Right lobe of liver (tissue), 6 donors: Measurements from ENCODE around the gene PPIL1. TPM values are rescaled to one million over a fixed set of nuclear protein-coding genes. Genes with fewer than 3 reads are reported as not detected.

Experiments used
- ATAC-seq, 4 donors: fragments of 200-7000 bp; cut with Tn5 transposase; one replicate each; pipeline ENCODE4 v1.9.1; 2020; ENCODE audit warnings: mild to moderate bottlenecking in 4 of 4, moderate library complexity in 4 of 4
- DNase-seq, 3 donors: peaks; one replicate each; pipeline ENCODE4 v3.0.0-alpha.2; 2020
- H3K27ac ChIP-seq, 3 donors: fragments of 200-600 bp; one replicate each; pipeline ENCODE4 v1.8.0; 2022
- H3K27me3 ChIP-seq, 2 donors: fragments of 200-600 bp; one replicate each; pipeline ENCODE4 v1.8.0; 2022
- H3K36me3 ChIP-seq, 4 donors: fragments of 200-600 bp; sonication (generic) in 1 of 4; one replicate each; pipeline versions ENCODE4 v1.5.1 to v1.8.0; 2017 to 2022; ENCODE audit warnings: control low read depth in 1 of 4
- H3K4me1 ChIP-seq, 4 donors: fragments of 200-600 bp; sonication (generic) in 1 of 4; one replicate each; pipeline versions ENCODE4 v1.5.1 to v1.8.0; 2017 to 2022; ENCODE audit warnings: control low read depth in 1 of 4
- H3K4me3 ChIP-seq, 3 donors: fragments of 200-600 bp; one replicate each; pipeline ENCODE4 v1.8.0; 2022
- H3K9me3 ChIP-seq, 4 donors: fragments of 200-600 bp; sonication (generic) in 1 of 4; one replicate each; pipeline versions ENCODE4 v1.5.1 to v1.8.0; 2017 to 2022; ENCODE audit warnings: control low read depth in 1 of 4
- POLR2A ChIP-seq: fragments of 450-650 bp; IDR thresholded peaks from one replicate; pipeline ENCODE4 v1.6.1; 2017; ENCODE audit warnings: antibody characterized with exemption, mild to moderate bottlenecking
- WGBS: methylation state at CpG from one replicate; pipeline ENCODE4 v1.1.6; 2018; ENCODE audit warnings: low coverage, low lambda C conversion rate; ENCODE audit not compliant: insufficient coverage; ENCODE audit errors: missing lambda C conversion rate; 5-methylcytosine and 5-hydroxymethylcytosine counted together
- intact Hi-C, 2 donors: fragments of 100-400 bp; cut with DNase I; formaldehyde crosslinking; loops; one replicate each; pipeline versions ENCODE4 v1.11.2 to v1.14.1; 2022
- total RNA-seq, 6 experiments: library from RNA; depleted of rRNA in 2 of 6; stranded (reverse); fragments of >200 nt in 2 of 6; fragmentation: NEBNext Ultra II Directional in 3 of 6; extraction: Animal tissue kit (Norgen Biotek cat#: 25700) in 3 of 6; gene quantifications; one replicate each; pipeline versions ENCODE4 v1.1.0 to v1.2.4, GENCODE V29; 2016 to 2023
- TF ChIP-seq, protein P1 (sequence below), 4 donors: fragments of 200-600 bp in 3 of 4; fragments of 450-650 bp in 1 of 4; IDR thresholded peaks; one replicate each; pipeline versions ENCODE4 v1.5.1 to v1.8.0; 2016 to 2022; ENCODE audit warnings: antibody characterized with exemption in 4 of 4, mild to moderate bottlenecking in 2 of 4
- donor health status: DM: no; HTN: yes; CAD: no.
- donor health status: DM: no; HTN: no; CAD: no.
- donor health status: DM: no; HTN: no; CAD: no.
- donor health status: DM: no; HTN: yes; CAD: no.
- donor health status: DM: no; HTN: yes; CAD: no.

Gene PPIL1
- total RNA-seq, 6 experiments from 2014 or later = 11.2 to 29.2 (median 16.5) TPM

DNA sequence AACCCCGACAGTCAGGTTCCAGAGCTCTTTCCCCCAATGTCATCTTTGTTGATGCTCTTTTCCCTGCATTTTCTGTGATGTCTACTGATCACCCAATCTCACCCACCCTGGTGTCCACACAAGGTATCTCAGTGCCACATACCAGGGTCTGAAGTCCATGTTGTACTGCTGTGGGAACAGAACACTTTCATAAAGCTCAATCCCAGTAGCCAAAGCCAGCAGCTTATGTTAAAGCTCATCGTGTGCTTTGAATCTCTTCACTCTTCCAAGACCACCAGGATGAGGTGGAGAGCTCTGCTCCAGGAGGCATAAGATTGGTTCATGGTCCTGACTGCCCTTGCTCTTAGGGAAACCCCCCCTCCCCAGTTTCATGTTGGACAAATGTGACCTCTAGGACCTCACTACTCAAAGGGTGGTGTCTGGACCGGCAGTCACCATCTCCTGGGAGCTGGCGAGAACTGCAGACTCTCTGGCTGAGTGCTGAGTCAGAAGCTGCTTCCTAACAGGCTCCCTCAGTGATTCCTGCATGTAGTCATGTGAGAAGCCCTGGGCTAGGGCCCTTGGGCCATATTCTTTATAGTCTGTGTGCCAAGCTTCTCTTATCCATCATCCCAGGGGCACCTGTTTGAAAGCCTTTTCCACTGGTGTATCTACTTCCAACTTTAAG lies 22.0 kb downstream of the PPIL1 start:
- Histone ChIP-seq H3K27me3 (no peaks in the 10 kb centered on the region), H3K27ac (peak overlapping the region in 1 of 3 donors; percentile 15), H3K9me3 (no peaks in the 10 kb centered on the region), H3K36me3 (peaks cover 0 to 8% (median 4%) of the 10 kb centered on the region in 4 donors), H3K4me1 (peaks cover 0 to 6% (median 0%) of the 10 kb centered on the region in 4 donors), H3K4me3 (no peak overlapping the region)
- ATAC-seq = peak in 3 of 4 donors; percentile 15 to 46 (median 21)
- DNase-seq = no peak
- no peak for TF ChIP-seq POLR2A
- TF ChIP-seq, protein P1, sequence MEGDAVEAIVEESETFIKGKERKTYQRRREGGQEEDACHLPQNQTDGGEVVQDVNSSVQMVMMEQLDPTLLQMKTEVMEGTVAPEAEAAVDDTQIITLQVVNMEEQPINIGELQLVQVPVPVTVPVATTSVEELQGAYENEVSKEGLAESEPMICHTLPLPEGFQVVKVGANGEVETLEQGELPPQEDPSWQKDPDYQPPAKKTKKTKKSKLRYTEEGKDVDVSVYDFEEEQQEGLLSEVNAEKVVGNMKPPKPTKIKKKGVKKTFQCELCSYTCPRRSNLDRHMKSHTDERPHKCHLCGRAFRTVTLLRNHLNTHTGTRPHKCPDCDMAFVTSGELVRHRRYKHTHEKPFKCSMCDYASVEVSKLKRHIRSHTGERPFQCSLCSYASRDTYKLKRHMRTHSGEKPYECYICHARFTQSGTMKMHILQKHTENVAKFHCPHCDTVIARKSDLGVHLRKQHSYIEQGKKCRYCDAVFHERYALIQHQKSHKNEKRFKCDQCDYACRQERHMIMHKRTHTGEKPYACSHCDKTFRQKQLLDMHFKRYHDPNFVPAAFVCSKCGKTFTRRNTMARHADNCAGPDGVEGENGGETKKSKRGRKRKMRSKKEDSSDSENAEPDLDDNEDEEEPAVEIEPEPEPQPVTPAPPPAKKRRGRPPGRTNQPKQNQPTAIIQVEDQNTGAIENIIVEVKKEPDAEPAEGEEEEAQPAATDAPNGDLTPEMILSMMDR (IDR thresholded peaks at IDR 0.05) = no peak
- 100% methylated on average over 1 of the region's 4 CpGs for WGBS
- intact Hi-C loops = no loop called here

DNA sequence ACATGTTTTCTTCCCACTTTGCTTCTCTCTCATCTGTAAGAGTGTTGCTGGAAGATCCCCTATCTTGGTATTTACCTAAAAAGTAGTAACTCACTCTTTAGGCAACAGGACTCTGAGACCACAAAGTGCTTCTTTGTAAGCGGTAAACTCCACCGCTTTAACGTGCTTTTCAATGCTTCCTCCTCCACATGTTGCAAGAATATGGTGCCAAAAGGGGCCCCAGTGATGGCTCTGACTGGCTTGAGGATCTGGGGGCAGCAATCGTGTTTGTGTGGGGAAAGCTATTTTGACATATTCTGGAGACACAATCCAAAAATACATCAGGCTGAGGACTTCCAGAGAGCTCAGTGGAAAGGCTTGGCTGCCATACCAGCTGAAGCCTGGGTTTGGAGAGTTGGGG lies 23.0 kb downstream of the PPIL1 start:
- H3K27me3 ChIP-seq = no peaks in the 10 kb centered on the region
- H3K27ac ChIP-seq = no peak overlapping the region
- no peak overlapping the region for H3K4me3 ChIP-seq
- ATAC-seq = no peak
- DNase-seq = no peak
- intact Hi-C loops = no loop called here
- peaks cover 0 to 8% (median 4%) of the 10 kb centered on the region in 4 donors for H3K36me3 ChIP-seq
- TF ChIP-seq POLR2A = no peak
- H3K4me1 ChIP-seq = peaks cover 0 to 6% (median 0%) of the 10 kb centered on the region in 4 donors
- H3K9me3 ChIP-seq = no peaks in the 10 kb centered on the region
- WGBS = 47% methylated on average over 3 of the region's 4 CpGs

DNA sequence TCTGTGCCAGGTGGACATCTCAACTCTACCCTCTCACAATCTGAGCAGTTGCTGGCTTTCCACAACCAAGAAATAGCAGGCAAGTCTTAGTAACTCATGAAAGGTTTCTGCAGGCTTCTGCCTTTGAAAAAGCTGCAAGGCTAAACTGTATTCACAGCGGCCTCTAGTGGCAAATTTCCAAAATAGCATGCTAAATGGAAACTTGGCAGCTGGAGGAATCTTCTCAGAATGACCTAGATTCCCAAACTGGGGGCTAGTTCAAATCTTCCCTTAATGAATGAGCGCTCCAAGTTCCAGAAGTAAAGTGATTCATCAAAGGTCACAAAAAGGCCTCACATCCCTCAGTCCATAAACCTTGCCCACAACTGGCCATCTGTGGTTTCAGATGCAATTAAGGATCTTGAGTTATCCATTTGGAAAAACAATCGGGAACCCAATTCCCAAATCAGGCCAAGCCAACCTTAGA lies 23.4 kb downstream of the PPIL1 start:
- peaks cover 0 to 8% (median 4%) of the 10 kb centered on the region in 4 donors for H3K36me3 ChIP-seq
- DNase-seq (no peak), ATAC-seq (peak; percentile 55 to 82 (median 66))
- WGBS = 38% methylated on average over 3 of the region's 3 CpGs
- H3K9me3 ChIP-seq = no peaks in the 10 kb centered on the region
- TF ChIP-seq, protein P1 (IDR thresholded peaks at IDR 0.05) = peak; percentile 67 to 85 (median 78)
- TF ChIP-seq POLR2A = no peak
- no peak overlapping the region for H3K27ac ChIP-seq
- no peaks in the 10 kb centered on the region for H3K27me3 ChIP-seq
- peaks cover 0 to 6% (median 0%) of the 10 kb centered on the region in 4 donors for H3K4me1 ChIP-seq
- H3K4me3 ChIP-seq = no peak overlapping the region
- intact Hi-C loops = no loop called here

DNA sequence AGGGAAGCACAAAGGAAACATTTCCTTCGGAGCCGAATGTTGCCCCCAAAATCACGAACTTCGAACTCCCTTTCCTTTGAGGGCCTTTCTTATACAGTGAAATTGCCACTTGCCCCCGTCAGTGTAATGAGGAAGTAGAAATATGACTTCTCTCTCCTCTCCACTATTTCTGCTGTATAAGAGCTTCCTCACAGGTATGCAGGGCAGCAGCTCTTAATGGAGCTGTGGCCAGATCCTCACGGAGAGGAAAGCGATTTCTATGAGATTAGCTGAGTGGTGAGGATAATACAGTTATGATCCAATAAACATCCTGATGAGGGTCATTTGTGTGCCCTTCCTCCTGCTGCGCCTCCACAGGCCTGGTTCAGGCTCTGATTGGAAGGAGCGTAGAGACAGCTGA lies 24.6 kb downstream of the PPIL1 start:
- no peak for ATAC-seq
- Histone ChIP-seq H3K9me3 (no peaks in the 10 kb centered on the region), H3K27me3 (no peaks in the 10 kb centered on the region), H3K4me1 (peaks cover 0 to 6% (median 0%) of the 10 kb centered on the region in 4 donors), H3K27ac (no peak overlapping the region), H3K36me3 (peaks cover 0 to 1% (median 0%) of the 10 kb centered on the region in 4 donors), H3K4me3 (no peak overlapping the region)
- 68% methylated on average over 8 of the region's 9 CpGs for whole genome bisulfite sequencing
- DNase-seq = no peak
- intact Hi-C loops = no loop called here
- TF ChIP-seq, protein P1 (IDR thresholded peaks at IDR 0.05) = no peak
- no peak for TF ChIP-seq POLR2A
